ENCODE results near the gene GFOD1. TPM values are rescaled to one million over a fixed set of nuclear protein-coding genes. Genes with fewer than 3 reads are reported as not detected.

Gene GFOD1
- total and polyA plus RNA-seq, 2 of the 4 experiments (the other 2 are of a cell fraction), result 1.8 to 3.4 TPM

DNA sequence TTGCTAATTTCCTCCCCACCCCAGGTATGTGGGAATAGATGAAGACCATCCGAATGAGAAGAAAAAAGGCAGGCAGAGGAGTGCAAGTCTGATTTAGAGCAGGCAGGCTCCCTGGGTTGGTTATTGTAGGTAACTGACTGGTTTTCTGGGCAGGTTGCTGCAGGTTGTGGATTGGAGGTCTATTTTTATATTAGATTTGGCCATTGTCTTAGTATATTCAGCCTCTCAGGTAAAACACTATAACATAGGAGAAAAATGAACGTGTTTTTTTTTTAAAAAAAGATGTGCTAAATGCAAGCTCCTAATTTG is 158.6 kb downstream of the GFOD1 start:
- Histone ChIP-seq H4K8ac (ENCODE audit: low read depth in 2 of 2, low read length in 2 of 2) (peak overlapping the region; percentile 97 to 98), H3K27ac (ENCODE audit: insufficient read depth, low read length) (peak overlapping the region; percentile 75), H2AK5ac (ENCODE audit: low read depth, low read length) (peak overlapping the region; percentile 42; the same call in 1 of the 2 replicates), H3K18ac (ENCODE audit: low read depth, low read length) (peak overlapping the region; percentile 18; the same call in 1 of the 2 replicates), H2AFZ (replicated peaks; ENCODE audit: low read length, poor library complexity) (peak overlapping the region; percentile 98), H3K4me1 (ENCODE audit: control insufficient read depth, insufficient read depth, low read length) (no peaks in the 10 kb centered on the region; the same call in none of the 2 replicates), H3K36me3 (ENCODE audit: control insufficient read depth, insufficient read depth, low read length) (no peaks in the 10 kb centered on the region), H3K14ac (replicated peaks; ENCODE audit: low read depth, low read length) (peak overlapping the region; percentile 96), H2AK9ac (replicated peaks; ENCODE audit: low read depth, low read length, poor library complexity) (peak overlapping the region; percentile 59), H3K23ac (ENCODE audit: low read depth, low read length) (peak overlapping the region; percentile 86), H3K56ac (ENCODE audit: extremely low read depth, insufficient read depth, low read length) (peak overlapping the region; percentile 80; the same call in 1 of the 2 replicates), H4K5ac (ENCODE audit: low read depth, low read length) (peak overlapping the region; percentile 96), H3K9ac (ENCODE audit: low read depth, low read length) (peak overlapping the region; percentile 86), H3K9me3 (ENCODE audit: control insufficient read depth, insufficient read depth, low read length) (no peaks in the 10 kb centered on the region), H3K4me2 (ENCODE audit: low read depth, low read length) (peak overlapping the region; percentile 92), H3K79me1 (ENCODE audit: low read depth in 1 of 2, low read length in 2 of 2) (peaks cover 4 to 15% of the 10 kb centered on the region in 2 experiments), H2BK20ac (ENCODE audit: low read depth, low read length) (no peak overlapping the region), H3K27me3 (ENCODE audit: control insufficient read depth, insufficient read depth, low read length) (no peaks in the 10 kb centered on the region), H3K9me1 (ENCODE audit: insufficient read depth, low read length) (no peaks in the 10 kb centered on the region), H2BK5ac (ENCODE audit: low read depth, low read length, poor library complexity, severe bottlenecking) (peak overlapping the region; percentile 61), H2BK15ac (ENCODE audit: low read depth, low read length) (peak overlapping the region; percentile 80; the same call in 1 of the 3 replicates), H4K20me1 (ENCODE audit: insufficient read depth, low read length) (no peaks in the 10 kb centered on the region), H3K4me3 (ENCODE audit: insufficient read depth, low read depth, low read length) (peak overlapping the region; percentile 87), H2BK120ac (ENCODE audit: low read depth, low read length) (peak overlapping the region; percentile 72), H3K4ac (ENCODE audit: low read depth, low read length) (peak overlapping the region; percentile 92), H4K91ac (ENCODE audit: insufficient read depth, low read depth, low read length) (peak overlapping the region; percentile 90)
- dilution Hi-C loops (cut with HindIII; ENCODE audit: low sequenced_read_pairs, unreplicated experiment), result no loop called here
- intact Hi-C loops (cut with micrococcal nuclease), result loop anchor here (1.0 kb wide), 2 partner anchors 26 to 134 kb away; no protein-coding TSS in a partner anchor
- in situ Hi-C loops (cut with MboI; ENCODE audit: low sequenced_read_pairs), result no loop called here
- WGBS, 2 experiments (ENCODE audit: extremely low coverage in 2 of 2, insufficient read length in 1 of 2), result no CpG with 5 or more reads among the region's 2 CpGs
- ChIA-PET CTCF (interaction anchor here (0.6 to 1.6 kb wide), 5 partner anchors 14 to 417 kb away, joined by 3 to 7 read pairs (median 3); no protein-coding TSS in a partner anchor), POLR2A (ENCODE audit: unreplicated experiment) (interaction anchor here (1.2 kb wide), 2 partner anchors 25 to 246 kb away, joined by 4 to 5 read pairs; partner anchors contain the start of gene SIRT5)
- no TSS peak for BruUV-seq (replicated peaks)
- ATAC-seq (ENCODE audit: low read depth), result no peak
- no peak for TF ChIP-seq POLR2A (IDR thresholded peaks at IDR 0.05; ENCODE audit: low read depth, low read length)
- no peak for TF ChIP-seq BHLHE40 (IDR thresholded peaks at IDR 0.05; ENCODE audit: low read depth, low read length)
- TF ChIP-seq MXI1 (IDR thresholded peaks at IDR 0.05; ENCODE audit: borderline replicate concordance, low read depth, low read length), result no peak
- TF ChIP-seq CHD1 (IDR thresholded peaks at IDR 0.05; ENCODE audit: low read depth, low read length), result no peak
- TF ChIP-seq, protein P1, sequence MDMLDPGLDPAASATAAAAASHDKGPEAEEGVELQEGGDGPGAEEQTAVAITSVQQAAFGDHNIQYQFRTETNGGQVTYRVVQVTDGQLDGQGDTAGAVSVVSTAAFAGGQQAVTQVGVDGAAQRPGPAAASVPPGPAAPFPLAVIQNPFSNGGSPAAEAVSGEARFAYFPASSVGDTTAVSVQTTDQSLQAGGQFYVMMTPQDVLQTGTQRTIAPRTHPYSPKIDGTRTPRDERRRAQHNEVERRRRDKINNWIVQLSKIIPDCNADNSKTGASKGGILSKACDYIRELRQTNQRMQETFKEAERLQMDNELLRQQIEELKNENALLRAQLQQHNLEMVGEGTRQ (IDR thresholded peaks at IDR 0.05; ENCODE audit: low read depth, low read length), result 0 out of 2 replicates have a peak, but pooled peaks have one; percentile 0
- TF ChIP-seq NFE2L2 (IDR thresholded peaks at IDR 0.05; ENCODE audit: low read depth, low read length), result no peak
- TF ChIP-seq RCOR1 (IDR thresholded peaks at IDR 0.05; ENCODE audit: insufficient replicate concordance, low read length), result no peak
- no peak for TF ChIP-seq RAD21 (IDR thresholded peaks at IDR 0.05; ENCODE audit: low read length)
- no peak for DNase-seq
